Gastrocnemius medialis (tissue), 4 donors: ENCODE measurements around the gene SCO2.

Experiments used
- CTCF ChIP-seq, 5 experiments: fragments of 450-650 bp in 3 of 5; fragments of 200-600 bp in 2 of 5; sonication (generic) in 2 of 5; IDR thresholded peaks in 4 of 5; conservative IDR thresholded peaks in 1 of 5; 1 replicate in 4 of 5; 2 replicates in 1 of 5; pipeline ENCODE4 v1.5.1; 2016 to 2019; ENCODE audit warnings: antibody characterized with exemption in 5 of 5, mild to moderate bottlenecking in 3 of 5, moderate library complexity in 3 of 5
- POLR2A ChIP-seq, 2 donors: fragments of 450-650 bp; IDR thresholded peaks; one replicate each; pipeline ENCODE4 v1.6.1; 2017; ENCODE audit warnings: antibody characterized with exemption in 2 of 2, mild to moderate bottlenecking in 2 of 2, moderate library complexity in 2 of 2

GRCh38 chr22:50487290-50488005 lies 38.0 kb downstream of the SCO2 start:
- TF ChIP-seq CTCF (IDR thresholded peaks at IDR 0.05 in 4 of 5, conservative IDR thresholded peaks at IDR 0.05 in 1 of 5) (no peak), POLR2A (IDR thresholded peaks at IDR 0.05) (no peak)
